Prostate gland (tissue), 2 donors: ENCODE data around the gene PHKG2. TPM values are rescaled to one million over a fixed set of nuclear protein-coding genes. Genes with fewer than 3 reads are reported as not detected.

Experiments used
- DNase-seq: peaks from one replicate; pipeline ENCODE4 v3.0.0-alpha.2; 2019; ENCODE audit warnings: low spot score
- H3K27ac ChIP-seq, 2 donors: fragments of 200-600 bp; sonication (generic); 2 replicates each; pipeline ENCODE4 v1.5.1; 2017 to 2019
- H3K27me3 ChIP-seq: fragments of 200-600 bp; sonication (generic); replicated peaks from 2 replicates; pipeline ENCODE4 v1.5.1; 2019; ENCODE audit not compliant: insufficient read depth
- H3K36me3 ChIP-seq, 2 donors: fragments of 200-600 bp; sonication (generic); 1 replicate in 1 of 2; 2 replicates in 1 of 2; pipeline versions ENCODE4 v1.5.1 to v1.8.1; 2017 to 2019
- H3K4me1 ChIP-seq: fragments of 200-600 bp; sonication (generic); replicated peaks from 2 replicates; pipeline ENCODE4 v1.5.1; 2019
- H3K4me3 ChIP-seq, 2 donors: fragments of 200-600 bp; sonication (generic); 2 replicates each; pipeline ENCODE4 v1.5.1; 2017 to 2019
- H3K9me3 ChIP-seq: fragments of 200-600 bp; sonication (generic); 2 replicates; pipeline ENCODE4 v1.5.1; 2017
- CTCF ChIP-seq, 4 experiments: fragments of 200-600 bp in 2 of 4; fragments of 450-650 bp in 2 of 4; sonication (generic) in 2 of 4; IDR thresholded peaks; 1 replicate in 3 of 4; 2 replicates in 1 of 4; pipeline ENCODE4 v1.5.1; 2016 to 2019; ENCODE audit warnings: antibody characterized with exemption in 4 of 4, mild to moderate bottlenecking in 2 of 4, moderate library complexity in 2 of 4
- POLR2A ChIP-seq: fragments of 450-650 bp; IDR thresholded peaks from one replicate; pipeline ENCODE4 v1.6.1; 2016; ENCODE audit warnings: antibody characterized with exemption, mild to moderate bottlenecking
- POLR2AphosphoS5 ChIP-seq: sonication (generic); formaldehyde crosslinking; IDR thresholded peaks from one replicate; pipeline ENCODE4 v1.6.1; 2017; ENCODE audit warnings: antibody characterized with exemption
- WGBS: methylation state at CpG from one replicate; pipeline ENCODE4 v1.1.5; 2018; 5-methylcytosine and 5-hydroxymethylcytosine counted together
- intact Hi-C: fragments of 100-400 bp; cut with DNase I; formaldehyde crosslinking; loops from one replicate; pipeline ENCODE4 v1.14.2; 2022
- total RNA-seq, 2 donors: library from RNA; depleted of rRNA; stranded (reverse); fragments of >200 nt; gene quantifications; one replicate each; pipeline ENCODE4 v1.1.0, GENCODE V29; 2016

PHKG2 gene, protein sequence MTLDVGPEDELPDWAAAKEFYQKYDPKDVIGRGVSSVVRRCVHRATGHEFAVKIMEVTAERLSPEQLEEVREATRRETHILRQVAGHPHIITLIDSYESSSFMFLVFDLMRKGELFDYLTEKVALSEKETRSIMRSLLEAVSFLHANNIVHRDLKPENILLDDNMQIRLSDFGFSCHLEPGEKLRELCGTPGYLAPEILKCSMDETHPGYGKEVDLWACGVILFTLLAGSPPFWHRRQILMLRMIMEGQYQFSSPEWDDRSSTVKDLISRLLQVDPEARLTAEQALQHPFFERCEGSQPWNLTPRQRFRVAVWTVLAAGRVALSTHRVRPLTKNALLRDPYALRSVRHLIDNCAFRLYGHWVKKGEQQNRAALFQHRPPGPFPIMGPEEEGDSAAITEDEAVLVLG
- total RNA-seq, result 10 to 100 TPM; 37.2 to 45.2 TPM

- peak; percentile 100 for DNase-seq
- WGBS, result 4% methylated on average over 43 of the region's 60 CpGs
- Histone ChIP-seq H3K27me3 (no peaks in the 10 kb centered on the region), H3K4me1 (no peaks in the 10 kb centered on the region), H3K4me3 (peak within 1 kb of the TSS; percentile 86 to 95), H3K27ac (peak within 1 kb of the TSS; percentile 76 to 78), H3K9me3 (no peaks in the 10 kb centered on the region), H3K36me3 (no peaks in the 10 kb centered on the region)
- intact Hi-C loops, result loop anchor here (2.0 kb wide), 1 partner anchor 13 kb away; no protein-coding TSS in a partner anchor
- TF ChIP-seq CTCF (IDR thresholded peaks at IDR 0.05) (peak in 2 of 4 experiments; percentile 28 to 30), POLR2A (peak; percentile 67), POLR2AphosphoS5 (peak; percentile 99)
Measured at GRCh38 chr16:30747799-30748633, at the start of gene PHKG2. Gene PHKG2, plus strand, starts transcription at chr16:30748425. Its CDS starts 396 bp downstream, at chr16:30748821.

DNA sequence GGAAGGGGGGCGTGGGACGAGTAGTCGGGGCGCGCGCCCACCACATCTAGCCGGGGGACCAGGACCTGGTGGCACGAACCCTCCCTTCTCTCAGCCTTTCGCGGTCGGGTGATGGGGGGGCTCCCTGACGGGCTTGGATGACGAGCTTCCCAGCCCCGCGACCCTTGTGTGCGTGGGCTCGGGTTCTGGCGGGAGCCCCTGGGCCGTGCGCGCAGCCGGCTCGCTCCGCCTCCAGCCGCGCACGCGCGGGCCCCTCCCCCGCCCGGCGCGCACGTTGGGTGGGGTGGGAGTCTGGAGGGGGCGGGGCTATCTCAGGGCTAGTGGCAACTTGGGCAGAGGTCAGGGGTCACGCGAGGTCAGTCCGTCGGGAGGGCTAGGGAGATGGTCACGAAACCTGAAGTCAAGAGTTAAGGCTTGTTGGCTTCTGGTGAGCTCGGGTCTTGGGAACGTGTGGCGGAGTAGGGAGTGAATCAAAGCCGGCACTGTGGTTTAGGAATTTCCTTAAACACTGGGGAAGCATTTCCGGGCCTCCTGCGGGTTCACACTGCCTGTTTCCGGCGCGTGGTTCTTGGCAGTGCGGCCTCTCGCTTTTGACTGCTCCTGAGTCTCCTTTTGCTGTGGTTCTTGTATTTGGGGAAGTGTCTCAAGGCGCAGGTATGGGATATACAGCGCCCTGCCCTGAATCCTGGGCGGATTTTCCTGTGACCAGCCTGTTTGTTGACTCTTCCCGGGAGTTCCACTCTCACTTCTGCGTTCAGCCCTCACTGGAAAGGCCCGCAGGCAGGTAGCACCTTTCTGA lies 49.2 kb upstream of the PHKG2 start, which contains the start of gene SRCAP:
Gene SRCAP (plus strand): TSS at position 356 of the 799 bp plus-strand sequence. CDS start 1,654 bp downstream, outside the sequence.
- Histone ChIP-seq H3K4me1 (peaks cover 10% of the 10 kb centered on the region), H3K27me3 (no peaks in the 10 kb centered on the region), H3K4me3 (peak within 1 kb of the TSS; percentile 97), H3K9me3 (no peaks in the 10 kb centered on the region), H3K36me3 (peaks cover 12 to 29% of the 10 kb centered on the region in 2 donors), H3K27ac (peak within 1 kb of the TSS; percentile 99)
- intact Hi-C loops, result loop anchor here (5.0 kb wide), 1 partner anchor 42 kb away; the partner anchor contains the start of gene FBRS
- peak; percentile 21 for TF ChIP-seq POLR2A
- TF ChIP-seq POLR2AphosphoS5, result no peak
- peak; percentile 71 for DNase-seq
- 1% methylated on average over 45 of the region's 57 CpGs for WGBS

GRCh38 chr16:30699615-30700099 lies 48.6 kb upstream of the PHKG2 start:
- Histone ChIP-seq H3K9me3 (no peaks in the 10 kb centered on the region), H3K4me1 (peaks cover 10% of the 10 kb centered on the region), H3K27me3 (no peaks in the 10 kb centered on the region), H3K4me3 (peak overlapping the region; percentile 97), H3K27ac (peak overlapping the region; percentile 99), H3K36me3 (peaks cover 17 to 35% of the 10 kb centered on the region in 2 donors)
- no peak for DNase-seq
- 25% methylated on average over 8 of the region's 8 CpGs for WGBS
- no peak for TF ChIP-seq CTCF (IDR thresholded peaks at IDR 0.05)
- no peak for TF ChIP-seq POLR2A
- TF ChIP-seq POLR2AphosphoS5, result no peak
- intact Hi-C loops, result loop anchor here (5.0 kb wide), 1 partner anchor 42 kb away; the partner anchor contains the start of gene FBRS

GRCh38 chr16:30700491-30700890 lies 47.7 kb upstream of the PHKG2 start:
- TF ChIP-seq POLR2AphosphoS5 (no peak), POLR2A (no peak), CTCF (IDR thresholded peaks at IDR 0.05) (no peak)
- Histone ChIP-seq H3K27me3 (no peaks in the 10 kb centered on the region), H3K36me3 (peaks cover 18 to 38% of the 10 kb centered on the region in 2 donors), H3K4me1 (peaks cover 10% of the 10 kb centered on the region), H3K9me3 (no peaks in the 10 kb centered on the region), H3K4me3 (no peak overlapping the region), H3K27ac (no peak overlapping the region)
- DNase-seq, result no peak
- 43% methylated on average over 9 of the region's 9 CpGs for whole genome bisulfite sequencing
- intact Hi-C loops, result no loop called here
